GM06990 (cell line): ENCODE measurements around the gene KLK12.

Experiments used
- DNase-seq: peaks from one replicate; pipeline ENCODE4 v3.0.0-alpha.2; 2011; ENCODE audit not compliant: insufficient read length; ENCODE audit errors: extremely low read depth
- H3K27me3 ChIP-seq: replicated peaks from 2 replicates; pipeline ENCODE4 v1.6.0; 2011; ENCODE audit warnings: low read length; ENCODE audit not compliant: control insufficient read depth, insufficient read depth
- H3K36me3 ChIP-seq: 2 replicates; pipeline ENCODE4 v1.5.1; 2011; ENCODE audit warnings: low read length; ENCODE audit not compliant: control insufficient read depth, insufficient read depth
- H3K4me3 ChIP-seq: replicated peaks from 2 replicates; pipeline ENCODE4 v1.5.1; 2011; ENCODE audit warnings: low read depth, mild to moderate bottlenecking, control low read depth, low read length
- TF ChIP-seq, protein P1 (sequence below): IDR thresholded peaks from 2 replicates; pipeline ENCODE4 v1.5.1; 2011; ENCODE audit warnings: low read length, control low read depth, mild to moderate bottlenecking, inconsistent platforms; ENCODE audit not compliant: insufficient read depth, poor library complexity, severe bottlenecking

The KLK12 gene

DNA sequence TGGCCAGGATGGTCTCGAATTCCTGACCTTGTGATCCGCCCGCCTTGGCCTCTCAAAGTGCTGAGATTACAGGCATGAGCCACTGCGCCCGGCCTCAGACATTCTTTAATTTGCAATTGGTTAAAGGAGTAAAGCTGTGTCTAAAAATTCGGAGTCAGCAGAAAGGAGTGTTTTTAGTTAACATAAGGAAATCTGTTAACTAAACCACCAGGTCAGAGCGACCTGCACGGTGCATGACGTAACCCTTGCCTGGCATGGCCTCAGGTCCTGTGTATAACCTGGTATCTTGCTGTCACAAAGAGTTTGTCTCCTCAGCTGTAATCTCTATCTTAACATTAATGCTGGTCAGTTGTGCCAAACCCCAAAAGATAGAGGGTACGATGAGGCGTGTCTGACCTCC lies 9.5 kb upstream of the KLK12 start:
- no peaks in the 10 kb centered on the region for H3K27me3 ChIP-seq
- DNase-seq, result no peak

GRCh38 chr19:51043497-51043896 lies 8.7 kb upstream of the KLK12 start:
- no peaks in the 10 kb centered on the region for H3K36me3 ChIP-seq
- no peak overlapping the region for H3K4me3 ChIP-seq
- TF ChIP-seq, protein P1, sequence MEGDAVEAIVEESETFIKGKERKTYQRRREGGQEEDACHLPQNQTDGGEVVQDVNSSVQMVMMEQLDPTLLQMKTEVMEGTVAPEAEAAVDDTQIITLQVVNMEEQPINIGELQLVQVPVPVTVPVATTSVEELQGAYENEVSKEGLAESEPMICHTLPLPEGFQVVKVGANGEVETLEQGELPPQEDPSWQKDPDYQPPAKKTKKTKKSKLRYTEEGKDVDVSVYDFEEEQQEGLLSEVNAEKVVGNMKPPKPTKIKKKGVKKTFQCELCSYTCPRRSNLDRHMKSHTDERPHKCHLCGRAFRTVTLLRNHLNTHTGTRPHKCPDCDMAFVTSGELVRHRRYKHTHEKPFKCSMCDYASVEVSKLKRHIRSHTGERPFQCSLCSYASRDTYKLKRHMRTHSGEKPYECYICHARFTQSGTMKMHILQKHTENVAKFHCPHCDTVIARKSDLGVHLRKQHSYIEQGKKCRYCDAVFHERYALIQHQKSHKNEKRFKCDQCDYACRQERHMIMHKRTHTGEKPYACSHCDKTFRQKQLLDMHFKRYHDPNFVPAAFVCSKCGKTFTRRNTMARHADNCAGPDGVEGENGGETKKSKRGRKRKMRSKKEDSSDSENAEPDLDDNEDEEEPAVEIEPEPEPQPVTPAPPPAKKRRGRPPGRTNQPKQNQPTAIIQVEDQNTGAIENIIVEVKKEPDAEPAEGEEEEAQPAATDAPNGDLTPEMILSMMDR, result no peak
- no peaks in the 10 kb centered on the region for H3K27me3 ChIP-seq
- no peak for DNase-seq

More for the DNA sequence above, 9.5 kb upstream of the KLK12 start:
- no peak overlapping the region for H3K4me3 ChIP-seq
- no peaks in the 10 kb centered on the region for H3K36me3 ChIP-seq
- TF ChIP-seq, protein P1, result no peak

DNA sequence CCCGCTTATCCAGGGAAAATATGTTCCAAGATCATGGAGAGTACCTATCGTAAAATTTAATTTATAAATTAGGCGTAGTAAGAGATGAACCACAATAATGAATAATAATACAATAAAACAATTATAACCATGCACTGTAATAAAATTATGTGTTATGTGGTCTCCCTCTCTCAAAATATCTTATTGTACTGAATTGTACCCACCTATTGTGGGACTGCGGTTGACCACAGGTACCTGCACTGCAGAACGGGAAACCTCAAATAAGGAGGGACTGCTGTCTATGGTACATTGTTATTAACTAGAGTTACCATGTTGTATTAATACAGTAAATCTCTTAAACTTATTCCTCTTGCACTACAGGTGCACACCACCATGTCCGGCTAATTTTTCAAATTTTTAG lies 5.3 kb upstream of the KLK12 start:
- Histone ChIP-seq H3K36me3 (no peaks in the 10 kb centered on the region), H3K27me3 (no peaks in the 10 kb centered on the region), H3K4me3 (no peak overlapping the region)
- TF ChIP-seq, protein P1, result no peak
- DNase-seq, result no peak

- H3K36me3 ChIP-seq, result no peaks in the 10 kb centered on the region
- no peak overlapping the region for H3K4me3 ChIP-seq
- DNase-seq, result no peak
- TF ChIP-seq, protein P1, result no peak
- 0 out of 2 replicates have a peak, but pooled peaks cover 1% of the 10 kb centered on the region for H3K27me3 ChIP-seq
Observed at GRCh38 chr19:51036519-51036918, 1.7 kb upstream of the KLK12 start.

- peaks cover 1% of the 10 kb centered on the region; the same call in 1 of the 2 replicates for H3K27me3 ChIP-seq
- TF ChIP-seq, protein P1, result no peak
- no peak overlapping the region for H3K4me3 ChIP-seq
- no peak for DNase-seq
- no peaks in the 10 kb centered on the region for H3K36me3 ChIP-seq
Observed at GRCh38 chr19:51031880-51032225, 2.9 kb downstream of the KLK12 start.

- Histone ChIP-seq H3K4me3 (no peak overlapping the region), H3K36me3 (no peaks in the 10 kb centered on the region), H3K27me3 (peaks cover 3% of the 10 kb centered on the region; the same call in 1 of the 2 replicates)
- no peak for DNase-seq
- TF ChIP-seq, protein P1, result no peak
Observed at GRCh38 chr19:51031220-51031879, 3.5 kb downstream of the KLK12 start.
